ENCODE results near the gene YAP1.

The YAP1 gene

GRCh38 chr11:102240502-102240901 lies 130.3 kb downstream of the YAP1 start:
- TF ChIP-seq, protein P1, sequence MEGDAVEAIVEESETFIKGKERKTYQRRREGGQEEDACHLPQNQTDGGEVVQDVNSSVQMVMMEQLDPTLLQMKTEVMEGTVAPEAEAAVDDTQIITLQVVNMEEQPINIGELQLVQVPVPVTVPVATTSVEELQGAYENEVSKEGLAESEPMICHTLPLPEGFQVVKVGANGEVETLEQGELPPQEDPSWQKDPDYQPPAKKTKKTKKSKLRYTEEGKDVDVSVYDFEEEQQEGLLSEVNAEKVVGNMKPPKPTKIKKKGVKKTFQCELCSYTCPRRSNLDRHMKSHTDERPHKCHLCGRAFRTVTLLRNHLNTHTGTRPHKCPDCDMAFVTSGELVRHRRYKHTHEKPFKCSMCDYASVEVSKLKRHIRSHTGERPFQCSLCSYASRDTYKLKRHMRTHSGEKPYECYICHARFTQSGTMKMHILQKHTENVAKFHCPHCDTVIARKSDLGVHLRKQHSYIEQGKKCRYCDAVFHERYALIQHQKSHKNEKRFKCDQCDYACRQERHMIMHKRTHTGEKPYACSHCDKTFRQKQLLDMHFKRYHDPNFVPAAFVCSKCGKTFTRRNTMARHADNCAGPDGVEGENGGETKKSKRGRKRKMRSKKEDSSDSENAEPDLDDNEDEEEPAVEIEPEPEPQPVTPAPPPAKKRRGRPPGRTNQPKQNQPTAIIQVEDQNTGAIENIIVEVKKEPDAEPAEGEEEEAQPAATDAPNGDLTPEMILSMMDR (IDR thresholded peaks at IDR 0.05; ENCODE audit: insufficient read depth, low read length), result no peak
- TF ChIP-seq SPI1 (IDR thresholded peaks at IDR 0.05; ENCODE audit: borderline replicate concordance, low read depth) (no peak), POLR2AphosphoS5 (IDR thresholded peaks at IDR 0.05; ENCODE audit: low read depth) (no peak), GABPA (IDR thresholded peaks at IDR 0.05; ENCODE audit: low read depth) (no peak)
- TF ChIP-seq, protein P2, sequence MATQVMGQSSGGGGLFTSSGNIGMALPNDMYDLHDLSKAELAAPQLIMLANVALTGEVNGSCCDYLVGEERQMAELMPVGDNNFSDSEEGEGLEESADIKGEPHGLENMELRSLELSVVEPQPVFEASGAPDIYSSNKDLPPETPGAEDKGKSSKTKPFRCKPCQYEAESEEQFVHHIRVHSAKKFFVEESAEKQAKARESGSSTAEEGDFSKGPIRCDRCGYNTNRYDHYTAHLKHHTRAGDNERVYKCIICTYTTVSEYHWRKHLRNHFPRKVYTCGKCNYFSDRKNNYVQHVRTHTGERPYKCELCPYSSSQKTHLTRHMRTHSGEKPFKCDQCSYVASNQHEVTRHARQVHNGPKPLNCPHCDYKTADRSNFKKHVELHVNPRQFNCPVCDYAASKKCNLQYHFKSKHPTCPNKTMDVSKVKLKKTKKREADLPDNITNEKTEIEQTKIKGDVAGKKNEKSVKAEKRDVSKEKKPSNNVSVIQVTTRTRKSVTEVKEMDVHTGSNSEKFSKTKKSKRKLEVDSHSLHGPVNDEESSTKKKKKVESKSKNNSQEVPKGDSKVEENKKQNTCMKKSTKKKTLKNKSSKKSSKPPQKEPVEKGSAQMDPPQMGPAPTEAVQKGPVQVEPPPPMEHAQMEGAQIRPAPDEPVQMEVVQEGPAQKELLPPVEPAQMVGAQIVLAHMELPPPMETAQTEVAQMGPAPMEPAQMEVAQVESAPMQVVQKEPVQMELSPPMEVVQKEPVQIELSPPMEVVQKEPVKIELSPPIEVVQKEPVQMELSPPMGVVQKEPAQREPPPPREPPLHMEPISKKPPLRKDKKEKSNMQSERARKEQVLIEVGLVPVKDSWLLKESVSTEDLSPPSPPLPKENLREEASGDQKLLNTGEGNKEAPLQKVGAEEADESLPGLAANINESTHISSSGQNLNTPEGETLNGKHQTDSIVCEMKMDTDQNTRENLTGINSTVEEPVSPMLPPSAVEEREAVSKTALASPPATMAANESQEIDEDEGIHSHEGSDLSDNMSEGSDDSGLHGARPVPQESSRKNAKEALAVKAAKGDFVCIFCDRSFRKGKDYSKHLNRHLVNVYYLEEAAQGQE (IDR thresholded peaks at IDR 0.05; ENCODE audit: insufficient replicate concordance, low read depth), result no peak
- DNase-seq (ENCODE audit: low read depth in 1 of 2, low spot score in 1 of 2), result no peak
- no peak overlapping the region for H3K27ac ChIP-seq (replicated peaks)

DNA sequence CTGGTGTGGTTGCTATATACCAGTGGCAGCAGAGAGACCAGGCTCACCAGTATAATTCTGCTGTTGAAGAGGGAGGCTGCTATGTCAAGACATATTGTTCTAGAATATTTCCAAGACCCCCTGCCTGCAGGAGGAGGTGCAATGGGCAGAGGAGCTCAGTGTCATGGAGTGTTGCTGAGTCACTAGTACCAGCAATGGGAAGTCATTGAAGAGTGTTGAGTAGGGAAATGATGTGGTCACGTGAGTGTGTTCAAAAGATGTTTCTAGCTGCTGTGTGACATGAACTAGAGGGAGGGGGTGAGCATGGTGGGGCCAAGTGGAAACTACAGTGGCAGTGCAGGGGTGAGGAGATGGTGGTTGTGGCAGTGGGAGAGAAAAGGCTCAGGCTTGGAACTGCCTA lies 130.8 kb downstream of the YAP1 start:
- TF ChIP-seq GABPA (IDR thresholded peaks at IDR 0.05; ENCODE audit: low read depth) (no peak), SPI1 (IDR thresholded peaks at IDR 0.05; ENCODE audit: borderline replicate concordance, low read depth) (no peak), POLR2AphosphoS5 (IDR thresholded peaks at IDR 0.05; ENCODE audit: low read depth) (no peak)
- TF ChIP-seq, protein P1 (IDR thresholded peaks at IDR 0.05; ENCODE audit: insufficient read depth, low read length), result no peak
- TF ChIP-seq, protein P2 (IDR thresholded peaks at IDR 0.05; ENCODE audit: insufficient replicate concordance, low read depth), result no peak
- DNase-seq (ENCODE audit: low read depth in 1 of 2, low spot score in 1 of 2), result no peak
- Histone ChIP-seq H3K27me3 (ENCODE audit: insufficient read depth, poor library complexity, severe bottlenecking) (no peaks in the 10 kb centered on the region), H3K4me3 (replicated peaks; ENCODE audit: insufficient read depth, low read length) (no peak overlapping the region), H3K27ac (replicated peaks) (no peak overlapping the region)

More at GRCh38 chr11:102240502-102240901, 130.3 kb downstream of the YAP1 start:
- Histone ChIP-seq H3K4me3 (replicated peaks; ENCODE audit: insufficient read depth, low read length) (no peak overlapping the region), H3K27me3 (ENCODE audit: insufficient read depth, poor library complexity, severe bottlenecking) (no peaks in the 10 kb centered on the region)

DNA sequence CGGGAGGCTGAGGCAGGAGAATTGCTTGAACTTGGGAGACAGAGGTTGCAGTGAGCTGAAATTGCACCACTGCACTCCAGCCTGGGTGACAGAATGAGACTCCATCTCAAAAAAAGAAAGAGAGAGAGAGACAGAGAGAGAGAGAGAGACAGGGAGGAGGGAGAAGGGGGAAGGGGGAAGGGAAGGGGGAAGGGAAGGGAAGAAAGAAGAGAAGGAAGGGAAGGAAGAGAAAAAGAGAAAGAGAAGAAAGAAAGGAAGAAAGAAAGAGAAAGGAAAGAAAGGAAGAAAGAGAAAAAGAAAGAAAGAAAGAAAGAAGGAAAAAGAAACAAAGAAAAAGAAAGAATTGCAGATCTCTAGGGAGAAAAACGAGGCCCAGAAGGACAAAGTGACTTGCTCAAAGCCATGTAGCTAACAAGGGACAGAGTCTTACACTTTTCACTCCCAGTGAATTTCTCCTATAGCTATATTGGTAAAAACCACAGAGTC lies 133.2 kb downstream of the YAP1 start:
- TF ChIP-seq, protein P2 (IDR thresholded peaks at IDR 0.05; ENCODE audit: insufficient replicate concordance, low read depth), result no peak
- TF ChIP-seq GABPA (IDR thresholded peaks at IDR 0.05; ENCODE audit: low read depth), result no peak
- no peak for TF ChIP-seq POLR2AphosphoS5 (IDR thresholded peaks at IDR 0.05; ENCODE audit: low read depth)
- no peak for TF ChIP-seq SPI1 (IDR thresholded peaks at IDR 0.05; ENCODE audit: borderline replicate concordance, low read depth)
- TF ChIP-seq, protein P1 (IDR thresholded peaks at IDR 0.05; ENCODE audit: insufficient read depth, low read length), result no peak
- Histone ChIP-seq H3K27me3 (ENCODE audit: insufficient read depth, poor library complexity, severe bottlenecking) (no peaks in the 10 kb centered on the region), H3K27ac (replicated peaks) (no peak overlapping the region), H3K4me3 (replicated peaks; ENCODE audit: insufficient read depth, low read length) (no peak overlapping the region)
- no peak for DNase-seq (ENCODE audit: low read depth in 1 of 2, low spot score in 1 of 2)

All from HL-60 (cell line).